NCI-H526 (cell line): Measurements from ENCODE around the gene CATSPER3.
A peak's percentile ranks its signal among the peaks of the same experiment; 100 is the strongest.
"Not testable (repeated sequence)": the region's sequence is repeated elsewhere in the genome, so short reads cannot be mapped to it uniquely, and the experiment has no call there.

Experiments used
- DNase-seq, 2 experiments: peaks; one replicate each; lab custom pipeline; 2025; lab: John Stamatoyannopoulos, UW

CATSPER3 gene

GRCh38 chr5:134975078-134975715 lies 7.5 kb downstream of the CATSPER3 start:
- no peak for DNase-seq

GRCh38 chr5:134975843-134976242 lies 8.1 kb downstream of the CATSPER3 start:
- no peak for DNase-seq

- no peak for DNase-seq
Observed at GRCh38 chr5:134976841-134977240, 9.1 kb downstream of the CATSPER3 start.

- DNase-seq = no peak
Observed at GRCh38 chr5:134979416-134979815, 11.7 kb downstream of the CATSPER3 start.

GRCh38 chr5:134982230-134982629 lies 14.5 kb downstream of the CATSPER3 start:
- DNase-seq = no peak

- DNase-seq = no peak
Observed at GRCh38 chr5:134989266-134989830, 21.6 kb downstream of the CATSPER3 start.

- DNase-seq = not testable (repeated sequence)
Observed at GRCh38 chr5:134990183-134990582, 22.5 kb downstream of the CATSPER3 start.

GRCh38 chr5:134992148-134992547 lies 24.4 kb downstream of the CATSPER3 start:
- no peak for DNase-seq

GRCh38 chr5:134993161-134993560 lies 25.5 kb downstream of the CATSPER3 start:
- no peak for DNase-seq

- no peak for DNase-seq
Observed at GRCh38 chr5:134994560-134995156, 27.0 kb downstream of the CATSPER3 start.

- no peak for DNase-seq
Observed at GRCh38 chr5:134995850-134996402, 28.2 kb downstream of the CATSPER3 start.

- no peak for DNase-seq
Observed at GRCh38 chr5:134997015-134997414, 29.3 kb downstream of the CATSPER3 start.

- DNase-seq = not testable (repeated sequence)
Observed at GRCh38 chr5:134998068-134998467, 30.4 kb downstream of the CATSPER3 start.

- no peak for DNase-seq
Observed at GRCh38 chr5:135004376-135004775, 36.7 kb downstream of the CATSPER3 start.

GRCh38 chr5:135005076-135005475 lies 37.4 kb downstream of the CATSPER3 start:
- DNase-seq = no peak

- DNase-seq = no peak
Observed at GRCh38 chr5:135007305-135007704, 39.6 kb downstream of the CATSPER3 start.

GRCh38 chr5:135007749-135008363 lies 40.1 kb downstream of the CATSPER3 start:
- no peak for DNase-seq

GRCh38 chr5:135008556-135008955 lies 40.8 kb downstream of the CATSPER3 start:
- DNase-seq = no peak

GRCh38 chr5:135008981-135009735 lies 41.5 kb downstream of the CATSPER3 start:
- peak in 1 of 2 experiments; percentile 14 for DNase-seq

- no peak for DNase-seq
Observed at GRCh38 chr5:135009736-135010501, 42.2 kb downstream of the CATSPER3 start.
